Liver (tissue), 9 donors: ENCODE data around the gene XRCC2. TPM values are rescaled to one million over a fixed set of nuclear protein-coding genes. Genes with fewer than 3 reads are reported as not detected.

Source experiments
- DNase-seq: peaks from one replicate; pipeline ENCODE4 v3.0.0-alpha.2; 2017; ENCODE audit warnings: low spot score
- H3K27ac ChIP-seq, 2 donors: one replicate each; pipeline ENCODE4 v1.7.0; 2013; ENCODE audit warnings: inconsistent platforms in 2 of 2, low read length in 2 of 2, control low read depth in 1 of 2, low read depth in 1 of 2, mild to moderate bottlenecking in 1 of 2
- H3K27me3 ChIP-seq, 4 donors: one replicate each; pipeline versions ENCODE4 v1.6.1 to v1.7.0; 2013; ENCODE audit warnings: low read length in 3 of 4, inconsistent platforms in 1 of 4, mild to moderate bottlenecking in 1 of 4, moderate library complexity in 1 of 4; ENCODE audit not compliant: control insufficient read depth in 4 of 4, insufficient read depth in 4 of 4
- H3K36me3 ChIP-seq, 4 donors: one replicate each; pipeline versions ENCODE4 v1.6.1 to v1.7.0; 2013; ENCODE audit warnings: low read length in 3 of 4, mild to moderate bottlenecking in 3 of 4, low read depth in 1 of 4, moderate library complexity in 1 of 4; ENCODE audit not compliant: control insufficient read depth in 4 of 4, insufficient read depth in 3 of 4
- H3K4me1 ChIP-seq, 4 donors: one replicate each; pipeline versions ENCODE4 v1.6.1 to v1.7.0; 2013; ENCODE audit warnings: low read length in 3 of 4, mild to moderate bottlenecking in 3 of 4, moderate library complexity in 1 of 4; ENCODE audit not compliant: control insufficient read depth in 4 of 4, insufficient read depth in 4 of 4
- H3K4me3 ChIP-seq, 3 donors: one replicate each; pipeline versions ENCODE4 v1.6.1 to v1.7.0; 2013; ENCODE audit warnings: low read length in 3 of 3, control low read depth in 1 of 3, low read depth in 1 of 3, mild to moderate bottlenecking in 1 of 3
- H3K9ac ChIP-seq, 2 donors: one replicate each; pipeline ENCODE4 v1.7.0; 2013; ENCODE audit warnings: low read length in 2 of 2, mild to moderate bottlenecking in 2 of 2, moderate library complexity in 2 of 2, control low read depth in 1 of 2, low read depth in 1 of 2
- H3K9me3 ChIP-seq, 4 donors: one replicate each; pipeline versions ENCODE4 v1.6.1 to v1.7.0; 2013; ENCODE audit warnings: low read length in 3 of 4; ENCODE audit not compliant: control insufficient read depth in 4 of 4
- ATF3 ChIP-seq: IDR thresholded peaks from 2 replicates; pipeline ENCODE4 v1.6.1; 2016; ENCODE audit warnings: antibody characterized with exemption
- CTCF ChIP-seq: fragments of 150-350 bp; IDR thresholded peaks from 2 replicates; pipeline ENCODE4 v1.5.1; 2017; ENCODE audit warnings: improper control_type of control experiment, low read depth, low read length; ENCODE audit not compliant: missing input control
- EGR1 ChIP-seq, 2 donors: IDR thresholded peaks; 2 replicates each; pipeline ENCODE4 v1.6.1; 2016 to 2018; ENCODE audit warnings: antibody characterized with exemption in 2 of 2, low read depth in 2 of 2
- FOXA1 ChIP-seq: IDR thresholded peaks from 2 replicates; pipeline ENCODE4 v1.6.1; 2016; ENCODE audit warnings: antibody characterized with exemption
- FOXA2 ChIP-seq: IDR thresholded peaks from 2 replicates; pipeline ENCODE4 v1.6.1; 2016; ENCODE audit warnings: antibody characterized with exemption
- GABPA ChIP-seq, 2 donors: IDR thresholded peaks in 1 of 2; conservative IDR thresholded peaks in 1 of 2; 2 replicates each; pipeline ENCODE4 v1.6.1; 2016; ENCODE audit warnings: antibody characterized with exemption in 2 of 2, mild to moderate bottlenecking in 1 of 2, moderate library complexity in 1 of 2
- HNF4A ChIP-seq, 2 donors: conservative IDR thresholded peaks; 2 replicates each; pipeline ENCODE4 v1.6.1; 2016; ENCODE audit warnings: antibody characterized with exemption in 2 of 2, mild to moderate bottlenecking in 2 of 2
- HNF4G ChIP-seq: IDR thresholded peaks from 2 replicates; pipeline ENCODE4 v1.6.1; 2016; ENCODE audit warnings: antibody characterized with exemption
- JUND ChIP-seq, 2 donors: IDR thresholded peaks; 2 replicates each; pipeline ENCODE4 v1.6.1; 2016; ENCODE audit warnings: antibody characterized with exemption in 2 of 2
- MAX ChIP-seq: IDR thresholded peaks from 2 replicates; pipeline ENCODE4 v1.6.1; 2016; ENCODE audit warnings: antibody characterized with exemption
- NR2F2 ChIP-seq: IDR thresholded peaks from 2 replicates; pipeline ENCODE4 v1.6.1; 2016; ENCODE audit warnings: antibody characterized with exemption
- RAD21 ChIP-seq, 2 donors: IDR thresholded peaks; 2 replicates each; pipeline ENCODE4 v1.6.1; 2016; ENCODE audit warnings: antibody characterized with exemption in 2 of 2, mild to moderate bottlenecking in 2 of 2
- REST ChIP-seq: IDR thresholded peaks from 2 replicates; pipeline ENCODE4 v1.6.1; 2016; ENCODE audit warnings: antibody characterized with exemption, mild to moderate bottlenecking
- RXRA ChIP-seq, 2 donors: IDR thresholded peaks; 2 replicates each; pipeline ENCODE4 v1.6.1; 2017 to 2018; ENCODE audit warnings: antibody characterized with exemption in 2 of 2, mild to moderate bottlenecking in 1 of 2
- SP1 ChIP-seq: IDR thresholded peaks from 2 replicates; pipeline ENCODE4 v1.6.1; 2018; ENCODE audit warnings: antibody characterized with exemption, mild to moderate bottlenecking
- TAF1 ChIP-seq: conservative IDR thresholded peaks from 2 replicates; pipeline ENCODE4 v1.6.1; 2016; ENCODE audit warnings: antibody characterized with exemption, mild to moderate bottlenecking
- YY1 ChIP-seq: IDR thresholded peaks from 2 replicates; pipeline ENCODE4 v1.6.1; 2016; ENCODE audit warnings: antibody characterized with exemption, mild to moderate bottlenecking
- ZBTB33 ChIP-seq: IDR thresholded peaks from 2 replicates; pipeline ENCODE4 v1.6.1; 2016; ENCODE audit warnings: antibody characterized with exemption
- WGBS: extraction: QIAGEN DNeasy Blood & Tissue Kit; methylation state at CpG from one replicate; pipeline ENCODE4 v1.1.7; 2013; 5-methylcytosine and 5-hydroxymethylcytosine counted together
- polyA plus RNA-seq, 2 donors: library from polyadenylated mRNA; stranded (reverse) in 1 of 2; unstranded in 1 of 2; fragments of 200-250 nt in 1 of 2; fragments of >200 nt in 1 of 2; fragmentation: Nextera tagmentation in 1 of 2; extraction: Ambion mirVana in 1 of 2; gene quantifications; one replicate each; pipeline versions ENCODE4 v1.2.1 to v1.2.3, GENCODE V29; 2013 to 2015
- total RNA-seq, 2 donors: library from RNA; depleted of rRNA; stranded (reverse); fragments of >200 nt; gene quantifications; one replicate each; pipeline ENCODE4 v1.2.3, GENCODE V29; 2014
- donor health status: healthy.
- donor health status: healthy.
- donor health status: healthy.
- donor health status: healthy.
- donor health status: healthy.

XRCC2 gene
- total and polyA plus RNA-seq, 4 donors: 0.08 to 6.2 (median 0.23) TPM

GRCh38 chr7:152666078-152666477, 9.9 kb downstream of the XRCC2 start:
- H3K9ac ChIP-seq: no peak overlapping the region
- H3K9me3 ChIP-seq: no peaks in the 10 kb centered on the region
- no peak for DNase-seq
- no peaks in the 10 kb centered on the region for H3K4me1 ChIP-seq
- no peaks in the 10 kb centered on the region for H3K27me3 ChIP-seq
- no peaks in the 10 kb centered on the region for H3K36me3 ChIP-seq
- WGBS: 98% methylated on average over 1 of the region's 1 CpG
- H3K4me3 ChIP-seq: no peak overlapping the region
- no peak overlapping the region for H3K27ac ChIP-seq
- TF ChIP-seq HNF4A (conservative IDR thresholded peaks at IDR 0.05) (no peak), ZBTB33 (no peak), MAX (no peak), TAF1 (no peak), CTCF (no peak), ATF3 (no peak), RXRA (IDR thresholded peaks at IDR 0.05) (no peak), GABPA (IDR thresholded peaks at IDR 0.05 in 1 of 2, conservative IDR thresholded peaks at IDR 0.05 in 1 of 2) (no peak), RAD21 (IDR thresholded peaks at IDR 0.05) (no peak), FOXA2 (no peak), YY1 (no peak), NR2F2 (no peak), SP1 (no peak), JUND (IDR thresholded peaks at IDR 0.05) (no peak), HNF4G (no peak), REST (no peak), FOXA1 (no peak), EGR1 (IDR thresholded peaks at IDR 0.05; ENCODE audit: low read depth in 2 of 2) (no peak)
